ENCODE measurements around the gene ARMS2. TPM values are rescaled to one million over a fixed set of nuclear protein-coding genes. Genes with fewer than 3 reads are reported as not detected.

Gene ARMS2
- total RNA-seq, 1 donor from 2014 or later: not detected

- Mint-ChIP-seq H3K4me1 (ENCODE audit: low read depth) (peaks cover 9% of the 10 kb centered on the region), H3K27me3 (ENCODE audit: insufficient read depth) (peaks cover 12% of the 10 kb centered on the region), H3K27ac (no peak overlapping the region), H3K9me3 (no peaks in the 10 kb centered on the region), H3K4me3 (no peak overlapping the region), H3K36me3 (ENCODE audit: low read depth) (no peaks in the 10 kb centered on the region)
- intact Hi-C loops (cut with micrococcal nuclease): no loop called here
- no peak for DNase-seq (ENCODE audit: low spot score)
Observed at GRCh38 chr10:122495406-122496340, 41.2 kb downstream of the ARMS2 start.

GRCh38 chr10:122497241-122497640 is 42.8 kb downstream of the ARMS2 start:
- DNase-seq (ENCODE audit: low spot score): no peak
- no peak overlapping the region for H3K27ac Mint-ChIP-seq
- H3K36me3 Mint-ChIP-seq (ENCODE audit: low read depth): no peaks in the 10 kb centered on the region
- peaks cover 12% of the 10 kb centered on the region for H3K27me3 Mint-ChIP-seq (ENCODE audit: insufficient read depth)
- no peak overlapping the region for H3K4me3 Mint-ChIP-seq
- no peaks in the 10 kb centered on the region for H3K9me3 Mint-ChIP-seq
- intact Hi-C loops (cut with micrococcal nuclease): no loop called here
- H3K4me1 Mint-ChIP-seq (ENCODE audit: low read depth): no peaks in the 10 kb centered on the region

DNA sequence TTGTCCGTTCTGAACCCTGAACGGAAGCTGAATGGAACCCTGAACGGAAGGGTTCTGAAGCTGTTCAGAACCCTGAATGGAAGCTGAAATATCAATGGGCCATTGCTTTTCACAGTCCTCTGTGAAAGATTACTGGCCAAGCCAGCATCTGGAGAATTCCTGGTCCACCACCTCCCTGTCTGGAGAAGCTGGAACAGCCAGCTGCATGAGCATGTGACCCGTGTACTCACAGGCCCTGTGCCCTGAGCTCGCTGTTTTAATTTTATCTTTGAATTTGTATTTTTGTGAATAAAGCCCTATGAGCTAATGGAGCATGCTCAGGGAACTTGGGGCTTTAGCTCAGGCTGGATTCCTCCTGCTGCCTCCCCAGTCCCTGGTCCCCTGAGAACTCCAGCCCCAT is 44.1 kb downstream of the ARMS2 start:
- H3K9me3 Mint-ChIP-seq: no peaks in the 10 kb centered on the region
- intact Hi-C loops (cut with micrococcal nuclease): no loop called here
- H3K4me3 Mint-ChIP-seq: no peak overlapping the region
- peaks cover 9% of the 10 kb centered on the region for H3K27me3 Mint-ChIP-seq (ENCODE audit: insufficient read depth)
- H3K27ac Mint-ChIP-seq: no peak overlapping the region
- DNase-seq (ENCODE audit: low spot score): no peak
- H3K36me3 Mint-ChIP-seq (ENCODE audit: low read depth): no peaks in the 10 kb centered on the region
- H3K4me1 Mint-ChIP-seq (ENCODE audit: low read depth): no peaks in the 10 kb centered on the region

- Mint-ChIP-seq H3K27me3 (ENCODE audit: insufficient read depth) (peaks cover 8% of the 10 kb centered on the region), H3K4me1 (ENCODE audit: low read depth) (no peaks in the 10 kb centered on the region), H3K4me3 (no peak overlapping the region), H3K27ac (no peak overlapping the region), H3K9me3 (no peaks in the 10 kb centered on the region), H3K36me3 (ENCODE audit: low read depth) (no peaks in the 10 kb centered on the region)
- no peak for DNase-seq (ENCODE audit: low spot score)
- intact Hi-C loops (cut with micrococcal nuclease): no loop called here
Observed at GRCh38 chr10:122499012-122499411, 44.6 kb downstream of the ARMS2 start.

DNA sequence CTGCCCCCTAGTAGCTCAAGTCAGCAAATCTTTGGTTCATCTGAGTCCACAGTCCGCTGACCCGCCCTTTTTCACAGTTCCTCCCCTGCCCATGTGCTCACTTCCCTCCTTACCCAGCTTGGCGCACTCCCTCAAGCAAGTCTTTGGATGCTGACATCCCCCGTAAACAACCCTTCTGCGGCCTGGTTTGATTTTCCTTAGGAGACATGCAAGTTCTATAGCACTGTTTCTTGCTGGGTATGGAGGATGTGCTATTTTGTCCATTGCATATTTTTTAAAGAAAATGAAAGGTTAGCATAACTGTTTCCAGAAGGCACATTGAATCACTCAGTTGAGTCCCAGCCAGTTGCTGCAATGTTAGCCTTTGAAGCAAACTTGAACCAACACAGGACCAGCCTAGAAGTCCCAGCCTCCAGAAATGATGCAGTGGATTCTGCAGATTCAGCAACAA is 45.1 kb downstream of the ARMS2 start:
- Mint-ChIP-seq H3K4me3 (no peak overlapping the region), H3K36me3 (ENCODE audit: low read depth) (no peaks in the 10 kb centered on the region), H3K27ac (no peak overlapping the region), H3K4me1 (ENCODE audit: low read depth) (no peaks in the 10 kb centered on the region), H3K9me3 (no peaks in the 10 kb centered on the region), H3K27me3 (ENCODE audit: insufficient read depth) (peaks cover 7% of the 10 kb centered on the region)
- DNase-seq (ENCODE audit: low spot score): no peak
- intact Hi-C loops (cut with micrococcal nuclease): no loop called here

DNA sequence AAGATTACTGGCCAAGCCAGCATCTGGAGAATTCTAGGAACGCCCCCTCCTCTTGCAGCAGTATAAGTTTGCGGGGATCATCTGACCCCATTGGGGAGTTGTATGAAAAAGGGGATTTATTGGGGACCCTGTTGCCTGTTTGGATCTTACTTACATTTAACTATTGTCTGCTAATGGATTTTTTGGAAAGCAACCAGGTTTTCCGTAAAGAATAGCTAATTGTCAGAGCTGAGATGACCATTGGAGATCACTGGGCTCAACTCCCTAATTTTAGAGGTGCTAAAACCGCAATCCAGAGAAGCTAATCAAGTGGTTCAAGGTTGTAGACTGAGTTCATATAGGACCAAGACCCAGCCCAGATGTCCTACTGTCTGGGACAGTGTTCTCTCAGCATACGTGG is 45.7 kb downstream of the ARMS2 start:
- no peaks in the 10 kb centered on the region for H3K36me3 Mint-ChIP-seq (ENCODE audit: low read depth)
- H3K9me3 Mint-ChIP-seq: no peaks in the 10 kb centered on the region
- no peak for DNase-seq (ENCODE audit: low spot score)
- intact Hi-C loops (cut with micrococcal nuclease): no loop called here
- H3K27ac Mint-ChIP-seq: no peak overlapping the region
- H3K4me3 Mint-ChIP-seq: no peak overlapping the region
- H3K27me3 Mint-ChIP-seq (ENCODE audit: insufficient read depth): peaks cover 6% of the 10 kb centered on the region
- H3K4me1 Mint-ChIP-seq (ENCODE audit: low read depth): no peaks in the 10 kb centered on the region

DNA sequence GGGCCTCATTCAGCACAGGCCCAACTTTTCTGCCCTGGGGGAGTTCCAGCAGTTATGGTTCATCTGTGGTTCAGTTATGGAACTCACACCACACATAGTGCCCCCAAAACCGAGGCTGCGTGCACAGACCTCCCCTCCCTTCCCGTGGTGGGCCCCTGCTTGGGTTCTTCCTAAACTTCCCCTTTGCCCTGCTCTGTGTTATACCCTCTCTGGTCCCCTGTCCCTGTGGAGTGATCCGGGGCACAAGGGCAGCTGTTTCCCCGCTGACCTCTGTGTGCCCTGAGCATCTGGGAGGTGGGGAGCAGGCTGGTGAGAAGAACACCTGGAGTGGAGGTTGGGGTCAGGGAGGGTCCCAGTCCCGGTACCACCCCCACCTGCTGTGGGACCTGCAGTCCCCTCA is 46.3 kb downstream of the ARMS2 start:
- Mint-ChIP-seq H3K27ac (no peak overlapping the region), H3K4me1 (ENCODE audit: low read depth) (no peaks in the 10 kb centered on the region), H3K4me3 (no peak overlapping the region), H3K36me3 (ENCODE audit: low read depth) (no peaks in the 10 kb centered on the region), H3K27me3 (ENCODE audit: insufficient read depth) (peaks cover 4% of the 10 kb centered on the region), H3K9me3 (no peaks in the 10 kb centered on the region)
- intact Hi-C loops (cut with micrococcal nuclease): no loop called here
- DNase-seq (ENCODE audit: low spot score): no peak

- Mint-ChIP-seq H3K4me1 (ENCODE audit: low read depth) (no peaks in the 10 kb centered on the region), H3K27ac (no peak overlapping the region), H3K9me3 (no peaks in the 10 kb centered on the region), H3K36me3 (ENCODE audit: low read depth) (no peaks in the 10 kb centered on the region), H3K4me3 (no peak overlapping the region), H3K27me3 (ENCODE audit: insufficient read depth) (peaks cover 1% of the 10 kb centered on the region)
- intact Hi-C loops (cut with micrococcal nuclease): no loop called here
- DNase-seq (ENCODE audit: low spot score): no peak
Observed at GRCh38 chr10:122503012-122503411, 48.6 kb downstream of the ARMS2 start.

DNA sequence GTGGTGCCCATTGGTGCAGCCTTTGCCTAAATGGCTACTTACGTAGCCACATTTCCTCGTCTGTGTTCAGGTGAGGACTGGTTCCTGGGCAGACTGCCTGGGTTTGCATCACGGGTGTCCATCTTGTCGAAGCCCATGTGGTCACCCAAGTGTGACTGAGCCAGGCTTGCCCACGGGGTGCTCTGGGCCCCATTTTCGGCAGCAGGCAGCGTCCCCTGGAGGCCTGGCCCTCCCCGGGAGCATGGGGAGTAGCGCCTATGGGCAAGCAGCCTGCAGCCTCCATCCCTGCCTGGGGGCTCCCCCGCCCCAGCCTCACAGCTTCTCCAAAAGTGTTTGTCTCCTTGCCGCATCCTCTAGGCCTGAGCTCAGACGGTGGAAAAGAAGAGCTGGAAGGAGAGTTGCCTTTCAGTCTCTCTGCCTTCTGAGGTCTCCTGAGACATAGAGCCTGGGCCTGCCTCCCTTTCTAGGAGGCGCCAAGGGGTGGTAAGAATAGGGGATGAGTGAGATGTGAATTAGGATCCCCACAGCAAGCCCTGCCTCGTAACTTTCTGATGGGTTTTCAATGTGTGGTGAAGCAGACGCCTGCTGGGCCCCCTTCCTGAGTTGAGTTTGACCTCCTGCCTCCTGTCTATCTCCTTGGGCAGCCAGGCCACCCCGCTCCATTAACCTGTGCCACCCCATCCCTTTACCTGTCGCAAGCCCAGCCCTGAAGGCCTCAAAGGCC is 49.6 kb downstream of the ARMS2 start:
- Mint-ChIP-seq H3K9me3 (no peaks in the 10 kb centered on the region), H3K36me3 (ENCODE audit: low read depth) (no peaks in the 10 kb centered on the region), H3K4me3 (no peak overlapping the region), H3K27ac (no peak overlapping the region), H3K4me1 (ENCODE audit: low read depth) (no peaks in the 10 kb centered on the region), H3K27me3 (ENCODE audit: insufficient read depth) (peaks cover 1% of the 10 kb centered on the region)
- intact Hi-C loops (cut with micrococcal nuclease): no loop called here
- no peak for DNase-seq (ENCODE audit: low spot score)

- H3K4me3 Mint-ChIP-seq: no peak overlapping the region
- DNase-seq (ENCODE audit: low spot score): no peak
- intact Hi-C loops (cut with micrococcal nuclease): no loop called here
- H3K9me3 Mint-ChIP-seq: no peaks in the 10 kb centered on the region
- no peaks in the 10 kb centered on the region for H3K4me1 Mint-ChIP-seq (ENCODE audit: low read depth)
- H3K36me3 Mint-ChIP-seq (ENCODE audit: low read depth): no peaks in the 10 kb centered on the region
- no peak overlapping the region for H3K27ac Mint-ChIP-seq
- H3K27me3 Mint-ChIP-seq (ENCODE audit: insufficient read depth): peaks cover 1% of the 10 kb centered on the region
Observed at GRCh38 chr10:122504610-122504950, 50.1 kb downstream of the ARMS2 start.

DNA sequence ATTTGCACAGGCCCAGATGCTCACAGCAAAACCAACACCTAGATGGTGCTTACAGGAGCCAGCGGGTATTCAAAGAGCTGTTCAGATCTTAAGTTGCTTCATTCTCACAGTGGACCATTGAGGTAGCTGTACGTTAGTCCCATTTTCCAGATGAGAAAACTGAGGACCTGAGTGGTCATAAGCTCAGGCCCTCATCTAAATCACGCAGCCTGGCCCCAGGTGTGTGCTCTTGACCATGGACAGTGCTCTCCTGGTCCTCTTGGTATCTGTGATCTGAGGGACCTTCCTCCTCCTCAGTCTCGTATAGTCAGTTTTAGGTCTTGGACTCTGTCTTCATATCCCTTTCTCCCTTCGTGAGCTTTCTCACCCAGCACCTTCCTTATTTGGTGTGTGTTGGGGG is 50.6 kb downstream of the ARMS2 start:
- Mint-ChIP-seq H3K4me3 (no peak overlapping the region), H3K27ac (no peak overlapping the region), H3K36me3 (ENCODE audit: low read depth) (no peaks in the 10 kb centered on the region), H3K4me1 (ENCODE audit: low read depth) (no peaks in the 10 kb centered on the region), H3K9me3 (no peaks in the 10 kb centered on the region), H3K27me3 (ENCODE audit: insufficient read depth) (peaks cover 1% of the 10 kb centered on the region)
- intact Hi-C loops (cut with micrococcal nuclease): no loop called here
- no peak for DNase-seq (ENCODE audit: low spot score)

GRCh38 chr10:122505885-122506645 is 51.6 kb downstream of the ARMS2 start:
- intact Hi-C loops (cut with micrococcal nuclease): no loop called here
- H3K27me3 Mint-ChIP-seq (ENCODE audit: insufficient read depth): peaks cover 1% of the 10 kb centered on the region
- H3K27ac Mint-ChIP-seq: no peak overlapping the region
- no peak for DNase-seq (ENCODE audit: low spot score)
- H3K4me1 Mint-ChIP-seq (ENCODE audit: low read depth): no peaks in the 10 kb centered on the region
- H3K4me3 Mint-ChIP-seq: no peak overlapping the region
- no peaks in the 10 kb centered on the region for H3K9me3 Mint-ChIP-seq
- no peaks in the 10 kb centered on the region for H3K36me3 Mint-ChIP-seq (ENCODE audit: low read depth)

Measured in activated T-helper 1 cell treated with anti-CD3 and anti-CD28 coated beads, Interleukin-12 subunit alpha, Interleukin-12 subunit beta, Interleukin-2, Interleukin-4 antibody, amounts not matched to agents 30 ng/mL and 10 ng/mL and 1 ng/mL, durations not matched to agents 14 hours and 24 hours and 36 hours (primary cell).